HG03039 (cell line): Measurements from ENCODE around the gene ERGIC2.

Source experiments
- ATAC-seq: cut with Tn5 transposase; IDR thresholded peaks from one replicate; pipeline ENCODE4 v1.9.1; 2021; ENCODE audit warnings: mild to moderate bottlenecking, moderate library complexity; ENCODE audit not compliant: unreplicated experiment

Gene ERGIC2

DNA sequence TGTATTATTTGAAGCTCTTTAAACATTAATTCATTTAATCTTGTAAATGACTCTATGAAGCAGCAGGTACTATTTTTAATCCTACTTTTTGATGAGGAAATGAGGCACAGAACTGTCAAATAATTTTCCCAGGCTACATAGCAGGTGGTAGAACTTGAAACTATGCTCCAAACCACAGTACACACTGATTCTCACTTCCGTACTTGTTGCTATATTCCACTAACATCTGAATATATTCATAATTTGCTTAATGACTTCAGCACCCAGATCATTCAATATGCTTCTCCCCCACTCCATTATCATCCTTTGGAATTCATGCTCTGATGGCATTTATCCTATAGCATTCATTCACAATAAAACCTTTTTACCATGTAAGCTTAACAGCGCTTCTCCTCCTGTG lies 4.9 kb downstream of the ERGIC2 start:
- ATAC-seq, result no peak

- ATAC-seq, result no peak
Measured at GRCh38 chr12:29374913-29375312, 6.1 kb downstream of the ERGIC2 start.

- ATAC-seq, result no peak
Measured at GRCh38 chr12:29374012-29374411, 7.0 kb downstream of the ERGIC2 start.

DNA sequence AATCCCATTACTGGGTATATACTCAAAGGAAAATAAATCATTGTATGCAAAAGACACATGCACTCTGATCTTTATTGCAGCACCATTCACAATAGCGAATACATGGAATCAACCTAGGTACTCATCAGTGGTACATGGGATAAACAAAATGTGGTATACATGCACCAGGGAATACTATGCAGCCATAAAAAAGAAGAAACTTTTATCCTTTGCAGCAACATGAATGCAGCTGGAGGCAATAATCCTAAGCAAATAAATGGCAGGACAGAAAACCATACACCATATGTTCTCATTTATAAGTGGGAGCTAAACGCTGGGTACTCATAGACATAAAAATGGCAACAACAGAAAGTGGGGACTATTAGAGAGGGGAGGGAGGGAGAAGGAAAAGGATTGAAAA lies 15.9 kb downstream of the ERGIC2 start:
- ATAC-seq, result no peak

DNA sequence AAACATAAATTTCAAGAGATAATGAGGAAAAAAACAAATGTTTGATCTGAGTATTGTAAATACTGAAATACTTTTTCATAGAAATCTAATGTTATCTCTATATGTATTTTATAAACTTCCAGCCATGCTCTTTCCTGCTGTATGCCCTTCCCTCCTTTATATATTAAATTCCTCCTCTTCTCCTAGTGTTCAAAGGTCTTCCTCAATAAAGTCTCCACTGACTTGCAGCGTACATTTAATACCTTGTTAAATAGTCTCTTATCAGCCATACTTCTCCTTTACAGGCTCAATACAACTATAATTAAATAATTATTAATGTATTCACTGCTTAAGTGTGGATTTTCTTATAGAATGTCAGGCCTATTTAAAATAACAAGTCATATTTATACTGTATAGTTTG lies 26.0 kb downstream of the ERGIC2 start:
- ATAC-seq, result no peak

- ATAC-seq, result no peak
Measured at GRCh38 chr12:29350080-29350479, 30.9 kb downstream of the ERGIC2 start.

GRCh38 chr12:29346769-29347421 lies 34.1 kb downstream of the ERGIC2 start:
- ATAC-seq, result no peak

- no peak for ATAC-seq
Measured at GRCh38 chr12:29343022-29343799, 37.8 kb downstream of the ERGIC2 start.

DNA sequence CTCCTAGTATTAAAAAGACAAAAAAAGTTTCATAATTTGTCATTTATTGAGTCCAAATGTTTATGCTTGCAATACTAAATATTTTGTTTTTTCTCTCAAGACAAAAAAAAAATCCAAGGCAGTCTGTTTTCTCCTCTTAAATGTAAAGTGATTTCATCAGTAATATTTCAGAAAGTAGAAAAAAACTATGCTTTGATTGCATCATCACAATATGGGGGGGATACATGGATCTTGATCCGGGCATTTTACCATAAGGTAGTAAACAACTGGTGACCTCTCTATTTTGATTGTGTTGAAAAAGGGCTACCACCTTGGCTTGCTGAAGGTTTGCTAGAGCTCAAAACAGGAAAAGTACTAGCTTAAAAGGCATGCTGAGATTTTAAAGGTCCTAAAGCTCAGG lies 43.6 kb downstream of the ERGIC2 start:
- ATAC-seq, result no peak

- no peak for ATAC-seq
Measured at GRCh38 chr12:29334937-29335336, 46.0 kb downstream of the ERGIC2 start.

GRCh38 chr12:29333178-29333577 lies 47.8 kb downstream of the ERGIC2 start:
- ATAC-seq, result no peak

- no peak for ATAC-seq
Measured at GRCh38 chr12:29329411-29329810, 51.6 kb downstream of the ERGIC2 start.

DNA sequence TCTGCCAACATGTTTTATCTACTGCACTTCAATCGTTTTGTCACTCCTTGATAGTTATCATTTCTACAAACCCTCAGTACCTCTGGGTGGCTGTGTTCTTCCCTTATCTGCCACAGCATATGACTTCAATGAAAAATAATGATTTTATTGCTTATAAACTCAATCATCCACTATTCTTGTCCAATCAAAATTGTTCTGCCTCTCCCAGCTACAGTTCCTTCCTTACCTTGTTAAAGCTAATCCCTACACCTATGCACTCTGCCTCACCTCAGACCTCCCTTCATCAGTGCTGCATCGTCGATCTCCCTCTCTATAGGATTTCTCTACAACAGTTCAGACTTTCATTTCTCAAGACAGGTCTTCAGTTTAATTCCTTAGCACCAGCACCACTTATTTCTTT lies 58.8 kb downstream of the ERGIC2 start:
- ATAC-seq, result no peak

GRCh38 chr12:29320295-29321085 lies 60.5 kb downstream of the ERGIC2 start:
- ATAC-seq, result no peak

- peak; percentile 99 for ATAC-seq
Measured at GRCh38 chr12:29317556-29318363, 63.2 kb downstream of the ERGIC2 start.

DNA sequence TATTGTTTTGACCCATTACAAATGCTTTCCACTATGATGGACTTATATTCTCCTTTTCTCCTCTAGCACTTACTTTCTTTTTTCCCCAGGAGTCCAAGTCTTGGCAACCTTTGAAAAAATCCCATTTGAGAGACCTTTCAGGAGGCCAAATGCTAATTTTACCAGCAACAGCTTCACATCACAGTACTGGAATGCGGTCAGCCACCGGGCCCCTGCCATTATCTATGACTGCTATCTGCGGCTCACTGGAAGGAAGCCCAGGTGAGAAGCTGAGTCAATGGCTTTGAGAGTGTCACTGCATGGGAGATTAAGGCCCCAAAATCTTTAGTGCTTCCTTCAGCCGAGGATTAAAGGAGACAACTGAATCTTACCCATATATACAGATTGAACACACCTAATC lies 64.2 kb downstream of the ERGIC2 start:
- no peak for ATAC-seq

DNA sequence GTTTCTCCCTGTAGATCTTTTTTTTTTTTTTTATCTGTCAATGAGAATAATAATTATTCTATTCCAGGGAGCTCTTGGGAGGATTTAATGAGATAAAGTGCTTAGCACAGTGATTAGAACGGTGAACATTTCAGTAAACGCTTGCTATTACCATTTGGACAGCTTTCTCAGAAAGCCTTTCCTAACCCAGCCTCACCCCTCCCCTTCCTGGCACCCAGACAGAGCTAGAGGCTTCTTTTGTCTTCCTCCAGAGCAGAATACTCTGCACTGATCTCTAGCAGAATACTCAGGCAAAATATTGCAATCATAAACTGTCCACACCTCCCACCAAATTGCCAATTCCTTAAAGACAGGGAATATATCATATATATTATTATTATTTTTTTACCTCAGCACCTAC lies 66.6 kb downstream of the ERGIC2 start:
- no peak for ATAC-seq

DNA sequence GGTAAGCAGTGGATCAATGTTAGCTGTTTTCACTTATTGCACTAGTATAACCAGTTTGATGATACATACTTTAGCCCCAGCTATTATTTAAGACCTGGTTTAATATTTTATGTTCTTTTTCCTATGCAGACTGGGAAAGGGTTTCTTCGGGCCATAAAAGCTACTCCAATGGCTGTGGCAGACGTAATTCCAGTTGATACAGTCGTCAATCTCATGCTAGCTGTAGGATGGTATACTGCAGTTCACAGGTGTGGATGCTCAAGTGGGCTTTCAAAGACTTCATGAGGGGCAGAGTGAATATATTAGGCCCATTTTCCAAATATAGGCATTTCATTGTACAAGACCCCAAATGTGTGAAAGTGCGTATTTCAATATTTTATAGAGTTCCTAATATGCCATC lies 70.1 kb downstream of the ERGIC2 start:
- no peak for ATAC-seq

DNA sequence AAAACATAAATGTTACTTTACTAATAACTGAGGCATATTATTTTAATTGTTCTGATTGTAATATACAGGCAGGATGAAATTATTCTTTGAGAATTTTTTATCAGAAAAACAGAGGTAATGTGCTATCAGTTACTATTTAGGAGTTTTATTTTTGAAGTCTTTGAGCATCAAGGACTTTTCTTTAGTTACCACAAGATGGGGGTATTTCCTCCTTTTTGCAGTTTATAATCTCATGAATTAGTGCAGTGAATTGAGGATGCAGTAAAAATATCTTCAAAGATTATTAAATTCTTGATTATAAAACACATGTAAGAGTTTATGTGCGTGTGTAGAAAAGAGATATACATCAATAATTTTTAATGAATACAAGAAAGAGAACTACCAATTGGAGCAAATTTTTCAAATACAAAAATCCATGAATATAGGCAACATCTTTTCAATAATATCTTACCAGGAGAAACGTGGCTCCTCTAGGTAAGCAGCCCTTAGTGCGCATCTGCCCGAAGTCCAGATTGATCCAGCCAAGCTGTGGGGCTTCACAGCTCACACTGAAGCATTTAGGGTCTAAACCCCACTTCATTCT lies 71.6 kb downstream of the ERGIC2 start:
- ATAC-seq, result no peak

DNA sequence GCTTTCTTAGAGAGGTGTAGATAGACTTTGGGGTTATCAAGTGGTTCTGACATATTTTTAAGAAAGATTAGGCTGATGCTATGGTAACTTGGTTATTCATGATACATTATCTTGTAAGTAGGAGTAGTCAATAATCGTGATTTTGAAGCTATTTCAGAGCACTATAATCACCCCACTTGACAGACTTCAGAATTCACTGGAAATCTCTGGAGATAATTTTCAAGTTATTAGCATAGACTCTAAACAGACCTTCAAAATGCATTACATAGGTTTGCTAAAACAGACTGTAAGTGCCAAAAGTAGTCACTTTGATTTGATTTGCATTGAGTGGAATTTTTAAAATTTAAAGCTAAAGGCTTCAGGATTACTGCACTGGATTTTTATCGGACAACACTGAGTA lies 74.3 kb downstream of the ERGIC2 start:
- ATAC-seq, result no peak

GRCh38 chr12:29306266-29306665 lies 74.7 kb downstream of the ERGIC2 start:
- ATAC-seq, result no peak
